ENCODE data around the gene ITGB1.

GRCh38 chr10:32877915-32878314, 80.1 kb downstream of the ITGB1 start:
- TF ChIP-seq EZH2phosphoT487 (IDR thresholded peaks at IDR 0.05; ENCODE audit: borderline replicate concordance, low read depth), result no peak
- no peak for TF ChIP-seq CTCF (IDR thresholded peaks at IDR 0.05)
- no peak for TF ChIP-seq MAX (IDR thresholded peaks at IDR 0.05; ENCODE audit: low read depth)
- TF ChIP-seq TAF1 (IDR thresholded peaks at IDR 0.05; ENCODE audit: borderline replicate concordance, low read depth, low read length), result no peak
- no peak for TF ChIP-seq REST (IDR thresholded peaks at IDR 0.05; ENCODE audit: low read depth, low read length)
- TF ChIP-seq RCOR1 (IDR thresholded peaks at IDR 0.05; ENCODE audit: low read length), result no peak
- no peak for TF ChIP-seq EP300 (IDR thresholded peaks at IDR 0.05; ENCODE audit: borderline replicate concordance in 1 of 2, low read depth in 1 of 2, low read length in 1 of 2)
- TF ChIP-seq GABPA (IDR thresholded peaks at IDR 0.05; ENCODE audit: low read depth), result no peak
